Measurements from ENCODE around the gene PAPSS2. TPM values are rescaled to one million over a fixed set of nuclear protein-coding genes. Genes with fewer than 3 reads are reported as not detected.

PAPSS2 gene
- total and polyA plus RNA-seq, 2 donors (not counting 3 experiments of a cell fraction or from before 2014, with no cell fraction given), result 27.9 to 82.6 TPM

- Histone ChIP-seq H4K20me1 (replicated peaks; ENCODE audit: control insufficient read depth, extremely low read depth, insufficient read depth, low read length) (no peaks in the 10 kb centered on the region), H3K27me3 (ENCODE audit: control insufficient read depth in 2 of 2, insufficient read depth in 2 of 2, low read length in 2 of 2) (no peaks in the 10 kb centered on the region), H2AFZ (ENCODE audit: low read depth, low read length) (no peak overlapping the region), H3K4me3 (replicated peaks in 1 of 3; ENCODE audit: insufficient read depth in 1 of 3, low read depth in 1 of 3, low read length in 3 of 3) (no peak overlapping the region), H3K9me3 (replicated peaks; ENCODE audit: control insufficient read depth, insufficient read depth, low read length) (no peaks in the 10 kb centered on the region), H3K4me1 (ENCODE audit: control insufficient read depth, extremely low read depth, insufficient read depth, low read length) (peaks cover 8% of the 10 kb centered on the region), H3K36me3 (ENCODE audit: control insufficient read depth in 2 of 2, extremely low read depth in 1 of 2, insufficient read depth in 2 of 2, low read length in 2 of 2) (peaks cover 0 to 5% of the 10 kb centered on the region in 2 experiments), H3K9me1 (replicated peaks; ENCODE audit: control insufficient read depth, extremely low read depth, insufficient read depth, low read length) (no peaks in the 10 kb centered on the region), H3K4me2 (ENCODE audit: insufficient read depth, low read length) (no peak overlapping the region), H3K79me2 (ENCODE audit: control insufficient read depth, insufficient read depth, low read length) (peaks cover 65% of the 10 kb centered on the region), H3K9ac (replicated peaks; ENCODE audit: extremely low read depth, insufficient read depth, low read length) (no peak overlapping the region), H3K27ac (ENCODE audit: insufficient read depth, low read depth, low read length) (no peak overlapping the region)
- FAIRE-seq, result peak; percentile 15
- POLR2A ChIA-PET, result no interaction called here
- intact Hi-C loops (cut with micrococcal nuclease) (no loop called here), dilution Hi-C loops (cut with MboI; ENCODE audit: extremely low pct_ligation_motif_present, low sequenced_read_pairs) (no loop called here)
- CTCF ChIA-PET, result interaction anchor here (1.2 to 1.5 kb wide), 2 partner anchors 9 to 67 kb away, joined by 3 to 4 read pairs; no protein-coding TSS in a partner anchor
- BruUV-seq (replicated peaks), result no TSS peak
- TF ChIP-seq POLR2AphosphoS5 (IDR thresholded peaks at IDR 0.05; ENCODE audit: insufficient read depth, low read depth, low read length) (no peak), JUN (IDR thresholded peaks at IDR 0.05; ENCODE audit: borderline replicate concordance, insufficient read depth, insufficient read length, low read depth) (no peak), FOS (IDR thresholded peaks at IDR 0.05; ENCODE audit: borderline replicate concordance, insufficient read depth, low read length) (no peak), MYC (IDR thresholded peaks at IDR 0.05; ENCODE audit: low read depth, low read length) (no peak), EZH2 (IDR thresholded peaks at IDR 0.05; ENCODE audit: borderline replicate concordance, low read depth, low read length, severe bottlenecking) (no peak), GATA2 (IDR thresholded peaks at IDR 0.05; ENCODE audit: insufficient read depth, insufficient read length, low read depth, low read length) (no peak), CTCF (IDR thresholded peaks at IDR 0.05; ENCODE audit: extremely low read depth in 1 of 2, insufficient read depth in 1 of 2, low read depth in 1 of 2, low read length in 2 of 2) (no peak), POLR2A (IDR thresholded peaks at IDR 0.05; ENCODE audit: low read depth, low read length) (no peak), MAX (IDR thresholded peaks at IDR 0.05; ENCODE audit: insufficient read depth, insufficient read length) (no peak)
- DNase-seq (ENCODE audit: low read depth, low spot score), result no peak
Measured at GRCh38 chr10:87667493-87667892, 7.8 kb downstream of the PAPSS2 start.

All from endothelial cell of umbilical vein (primary cell).